ENCODE results near the gene MCHR2.

DNA sequence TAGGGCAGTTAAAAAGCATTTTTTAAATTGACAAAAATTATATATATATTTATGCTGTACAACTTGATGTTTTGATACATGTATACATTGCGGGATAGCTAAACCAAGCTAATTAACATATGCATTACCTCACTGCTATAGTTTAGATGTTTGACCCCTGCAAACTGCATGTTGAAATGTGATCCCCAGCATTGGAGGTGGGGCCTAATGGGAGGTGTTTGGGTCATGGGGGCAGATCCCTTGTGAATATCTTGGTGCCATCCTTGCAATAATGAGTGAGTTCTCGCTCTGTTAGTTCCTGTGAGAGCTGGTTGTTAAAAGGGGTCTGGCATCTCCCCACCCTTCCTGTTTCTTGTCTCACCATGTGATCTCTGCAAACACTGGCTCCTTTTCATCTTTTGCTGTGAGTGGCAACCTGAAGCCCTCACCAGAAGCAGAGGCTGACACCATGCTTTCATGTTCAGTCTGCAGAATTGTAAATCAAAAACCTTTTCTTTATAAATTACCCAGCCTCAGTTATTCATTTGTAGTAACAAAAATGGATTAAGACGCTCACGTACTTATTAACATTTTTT lies 111.8 kb downstream of the MCHR2 start:
- TF ChIP-seq TCF12 (IDR thresholded peaks at IDR 0.05; ENCODE audit: low read depth) (no peak), NFIC (IDR thresholded peaks at IDR 0.05) (no peak), MAX (IDR thresholded peaks at IDR 0.05) (no peak), ZBTB7A (IDR thresholded peaks at IDR 0.05; ENCODE audit: low read depth) (no peak), RAD21 (IDR thresholded peaks at IDR 0.05; ENCODE audit: low read depth) (no peak), CREB1 (IDR thresholded peaks at IDR 0.05; ENCODE audit: low read depth) (no peak), REST (IDR thresholded peaks at IDR 0.05; ENCODE audit: low read depth) (no peak), EP300 (IDR thresholded peaks at IDR 0.05; ENCODE audit: borderline replicate concordance) (no peak), FOXM1 (IDR thresholded peaks at IDR 0.05; ENCODE audit: borderline replicate concordance, low read depth) (no peak), TAF1 (IDR thresholded peaks at IDR 0.05; ENCODE audit: low read depth) (no peak), EGR1 (IDR thresholded peaks at IDR 0.05) (no peak), YY1 (IDR thresholded peaks at IDR 0.05; ENCODE audit: low read depth) (no peak)
